ENCODE measurements around the gene ITPR1.

ITPR1 gene

DNA sequence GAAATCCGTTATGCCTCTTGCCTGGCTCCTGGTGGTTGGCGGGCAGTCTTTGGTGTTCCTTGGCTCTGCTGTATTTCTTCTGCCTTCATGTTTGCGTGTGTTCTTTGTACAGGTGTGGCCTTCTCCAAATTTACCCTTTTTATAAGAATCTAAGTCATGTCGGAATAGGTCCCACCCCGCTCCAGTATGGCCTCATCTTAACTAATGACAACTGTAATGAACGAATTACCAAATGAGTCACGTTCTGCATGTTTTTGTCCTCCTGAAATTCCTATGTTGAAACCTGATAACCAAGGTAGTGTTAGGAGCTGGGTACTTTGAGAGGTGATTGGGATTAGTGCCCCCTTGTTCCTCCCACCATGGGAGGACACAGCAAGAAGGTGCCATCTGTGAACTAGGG, 71.1 kb downstream of the ITPR1 start:
- H3K4me3 ChIP-seq (ENCODE audit: low read depth, low read length): no peak overlapping the region
- TF ChIP-seq POLR2A (IDR thresholded peaks at IDR 0.05; ENCODE audit: extremely low read depth, insufficient read length): no peak
- TF ChIP-seq, protein P1, sequence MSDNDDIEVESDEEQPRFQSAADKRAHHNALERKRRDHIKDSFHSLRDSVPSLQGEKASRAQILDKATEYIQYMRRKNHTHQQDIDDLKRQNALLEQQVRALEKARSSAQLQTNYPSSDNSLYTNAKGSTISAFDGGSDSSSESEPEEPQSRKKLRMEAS (IDR thresholded peaks at IDR 0.05; ENCODE audit: low read depth, low read length): no peak
- TF ChIP-seq, protein P2, sequence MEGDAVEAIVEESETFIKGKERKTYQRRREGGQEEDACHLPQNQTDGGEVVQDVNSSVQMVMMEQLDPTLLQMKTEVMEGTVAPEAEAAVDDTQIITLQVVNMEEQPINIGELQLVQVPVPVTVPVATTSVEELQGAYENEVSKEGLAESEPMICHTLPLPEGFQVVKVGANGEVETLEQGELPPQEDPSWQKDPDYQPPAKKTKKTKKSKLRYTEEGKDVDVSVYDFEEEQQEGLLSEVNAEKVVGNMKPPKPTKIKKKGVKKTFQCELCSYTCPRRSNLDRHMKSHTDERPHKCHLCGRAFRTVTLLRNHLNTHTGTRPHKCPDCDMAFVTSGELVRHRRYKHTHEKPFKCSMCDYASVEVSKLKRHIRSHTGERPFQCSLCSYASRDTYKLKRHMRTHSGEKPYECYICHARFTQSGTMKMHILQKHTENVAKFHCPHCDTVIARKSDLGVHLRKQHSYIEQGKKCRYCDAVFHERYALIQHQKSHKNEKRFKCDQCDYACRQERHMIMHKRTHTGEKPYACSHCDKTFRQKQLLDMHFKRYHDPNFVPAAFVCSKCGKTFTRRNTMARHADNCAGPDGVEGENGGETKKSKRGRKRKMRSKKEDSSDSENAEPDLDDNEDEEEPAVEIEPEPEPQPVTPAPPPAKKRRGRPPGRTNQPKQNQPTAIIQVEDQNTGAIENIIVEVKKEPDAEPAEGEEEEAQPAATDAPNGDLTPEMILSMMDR (IDR thresholded peaks at IDR 0.05; ENCODE audit: low read depth, low read length): no peak
- TF ChIP-seq MYC (IDR thresholded peaks at IDR 0.05; ENCODE audit: low read depth, low read length): no peak
- no peak for DNase-seq (ENCODE audit: low read depth)

DNA sequence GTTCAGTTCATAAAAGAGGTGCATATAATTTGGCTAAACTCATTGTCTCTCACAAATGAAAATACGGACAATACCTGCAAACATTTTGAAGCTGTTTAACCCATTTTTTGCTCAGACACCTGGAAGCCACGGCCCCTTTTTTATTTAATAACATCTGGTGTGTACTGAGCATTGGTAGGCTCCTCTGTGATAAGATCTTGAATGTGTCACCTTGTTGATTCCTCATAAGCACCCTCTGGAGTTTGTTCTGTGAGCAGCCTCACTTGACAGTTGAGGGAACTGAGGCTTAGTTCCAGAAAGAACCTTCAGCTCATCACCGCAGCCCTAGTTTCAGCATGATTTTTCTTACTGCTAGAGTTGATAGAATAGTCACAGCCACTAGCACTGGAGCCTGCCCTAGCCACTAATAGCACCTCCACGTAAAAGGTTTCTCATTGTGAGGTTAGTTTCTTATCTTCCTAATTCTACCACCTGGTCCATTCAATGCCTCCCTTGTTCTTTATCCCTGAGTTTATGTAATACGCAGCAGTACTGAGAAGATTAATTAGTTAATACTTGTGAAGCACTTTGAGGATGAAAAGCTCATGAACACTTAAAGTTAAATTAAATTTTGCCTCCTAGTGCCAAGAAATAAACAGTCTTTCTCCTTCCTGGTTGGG, 71.9 kb downstream of the ITPR1 start:
- TF ChIP-seq POLR2A (IDR thresholded peaks at IDR 0.05; ENCODE audit: extremely low read depth, insufficient read length) (no peak), MYC (IDR thresholded peaks at IDR 0.05; ENCODE audit: low read depth, low read length) (no peak)
- TF ChIP-seq, protein P2 (IDR thresholded peaks at IDR 0.05; ENCODE audit: low read depth, low read length): no peak
- TF ChIP-seq, protein P1 (IDR thresholded peaks at IDR 0.05; ENCODE audit: low read depth, low read length): no peak
- H3K4me3 ChIP-seq (ENCODE audit: low read depth, low read length): no peak overlapping the region
- no peak for DNase-seq (ENCODE audit: low read depth)

DNA sequence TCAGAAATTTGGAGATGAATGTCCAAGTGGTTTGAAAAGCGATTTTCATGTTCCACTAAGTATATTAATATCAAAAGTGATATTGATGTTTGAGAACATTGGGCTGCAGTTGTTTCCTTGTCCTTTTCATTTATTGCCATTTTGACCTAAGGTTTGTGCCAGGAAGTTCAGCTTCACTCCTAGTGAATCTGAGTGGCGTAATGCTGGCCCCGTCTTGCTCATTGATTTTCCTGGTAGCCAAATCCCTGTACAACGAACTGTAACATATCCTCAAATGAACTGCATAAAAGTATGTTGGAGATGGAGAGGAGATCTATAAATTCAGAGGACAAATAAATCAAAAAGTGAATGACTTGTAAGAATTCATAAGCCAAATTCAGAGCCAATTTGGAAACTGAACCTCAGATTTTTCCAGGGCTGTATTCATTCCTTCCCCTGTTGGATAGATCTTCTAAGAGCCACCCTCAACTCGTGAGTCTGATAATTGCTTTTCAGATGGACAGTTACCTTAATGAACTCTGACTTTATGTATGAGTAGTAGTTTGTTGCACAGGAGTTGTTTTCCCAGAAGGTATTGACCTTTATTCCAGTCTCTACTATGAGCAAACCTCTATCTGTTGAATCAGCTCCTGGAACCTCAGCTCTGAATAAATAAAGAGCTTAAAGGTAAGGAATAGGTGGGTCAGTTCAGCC, 72.8 kb downstream of the ITPR1 start:
- H3K4me3 ChIP-seq (ENCODE audit: low read depth, low read length): no peak overlapping the region
- no peak for TF ChIP-seq POLR2A (IDR thresholded peaks at IDR 0.05; ENCODE audit: extremely low read depth, insufficient read length)
- TF ChIP-seq, protein P1 (IDR thresholded peaks at IDR 0.05; ENCODE audit: low read depth, low read length): no peak
- TF ChIP-seq, protein P2 (IDR thresholded peaks at IDR 0.05; ENCODE audit: low read depth, low read length): no peak
- TF ChIP-seq MYC (IDR thresholded peaks at IDR 0.05; ENCODE audit: low read depth, low read length): no peak
- no peak for DNase-seq (ENCODE audit: low read depth)

DNA sequence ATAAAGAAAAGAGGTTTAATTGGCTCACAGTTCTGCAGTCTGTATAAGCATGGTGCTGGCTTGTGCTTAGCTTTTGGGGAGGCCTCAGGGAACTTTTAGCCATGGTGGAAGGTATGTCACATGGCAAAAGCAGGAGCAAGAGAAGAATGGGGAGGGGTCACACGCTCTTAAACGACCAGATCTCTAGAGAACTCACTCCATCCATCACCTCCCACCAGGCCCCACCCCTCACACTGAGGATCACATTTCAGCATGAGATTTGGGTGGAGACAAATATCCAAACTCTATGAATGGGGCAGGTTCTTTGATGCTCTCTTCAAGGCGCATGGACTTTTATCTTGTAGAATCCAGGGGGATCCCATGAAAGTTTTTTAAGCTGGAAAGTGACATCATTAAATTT, 75.7 kb downstream of the ITPR1 start:
- TF ChIP-seq, protein P2 (IDR thresholded peaks at IDR 0.05; ENCODE audit: low read depth, low read length): no peak
- TF ChIP-seq MYC (IDR thresholded peaks at IDR 0.05; ENCODE audit: low read depth, low read length) (no peak), POLR2A (IDR thresholded peaks at IDR 0.05; ENCODE audit: extremely low read depth, insufficient read length) (no peak)
- TF ChIP-seq, protein P1 (IDR thresholded peaks at IDR 0.05; ENCODE audit: low read depth, low read length): no peak
- H3K4me3 ChIP-seq (ENCODE audit: low read depth, low read length): no peak overlapping the region
- DNase-seq (ENCODE audit: low read depth): no peak

DNA sequence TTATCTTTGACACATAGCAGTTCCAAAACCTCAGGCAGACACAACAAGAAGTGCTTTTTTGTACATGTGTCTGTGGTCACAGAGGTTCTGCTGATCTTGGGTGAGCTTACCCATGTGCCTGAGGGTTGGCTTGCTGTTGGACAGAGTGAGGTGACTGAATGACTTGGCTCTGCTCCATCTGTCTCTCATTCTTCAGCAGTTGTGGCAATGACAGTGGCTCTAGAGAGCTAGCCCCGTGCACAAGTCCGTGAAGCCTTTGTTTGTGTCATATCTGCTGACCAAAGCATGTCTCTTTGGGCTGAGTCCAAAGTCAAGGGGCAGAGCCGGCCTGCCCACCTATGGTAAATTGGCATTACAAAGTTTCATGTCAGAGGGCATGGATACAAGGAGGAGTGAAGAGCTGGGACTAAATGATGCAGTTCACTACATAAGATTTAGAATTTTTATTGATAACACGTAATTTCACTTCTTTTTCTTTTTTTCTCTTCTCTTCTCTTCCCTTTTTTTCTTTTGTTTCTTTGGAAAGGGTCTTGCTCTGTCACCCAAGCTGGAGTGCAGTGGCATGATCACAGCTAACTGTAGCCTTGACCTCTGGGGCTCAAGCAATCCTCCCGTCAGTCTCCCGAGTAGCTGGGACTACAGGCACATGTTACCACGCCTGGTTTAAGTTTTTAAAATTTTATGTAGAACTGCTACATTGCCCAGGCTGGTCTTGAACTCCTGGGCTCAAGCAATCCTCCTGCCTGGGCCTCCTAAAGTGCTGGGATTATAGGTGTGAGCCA, 77.9 kb downstream of the ITPR1 start:
- no peak overlapping the region for H3K4me3 ChIP-seq (ENCODE audit: low read depth, low read length)
- no peak for DNase-seq (ENCODE audit: low read depth)
- TF ChIP-seq, protein P2 (IDR thresholded peaks at IDR 0.05; ENCODE audit: low read depth, low read length): no peak

Data from NB4 (cell line).